Epithelial cell of proximal tubule (primary cell): Measurements from ENCODE around the gene CADM4. TPM values are rescaled to one million over a fixed set of nuclear protein-coding genes. Genes with fewer than 3 reads are reported as not detected.

Experiments used
- total RNA-seq: library from RNA; depleted of rRNA; stranded (reverse); fragments of >200 nt; gene quantifications from 2 replicates; pipeline ENCODE4 v1.2.3, GENCODE V29; 2015

The CADM4 gene
- total RNA-seq, 1 donor from 2014 or later, result 16.4 TPM

Other genes starting within 250 kb of the CADM4 start
- not detected in 2 replicates for gene TEX101, start 225.0 kb downstream of the CADM4 start, total RNA-seq
- gene LYPD3, start 174.2 kb downstream of the CADM4 start, total RNA-seq, result 0.98 and 1.6 TPM in 2 replicates
- 6.0 and 15.8 TPM in 2 replicates for gene PHLDB3, start 135.1 kb downstream of the CADM4 start, total RNA-seq
- 55.9 and 76.0 TPM in 2 replicates for gene ETHE1, start 112.6 kb downstream of the CADM4 start, total RNA-seq
- gene ZNF575, start 106.7 kb downstream of the CADM4 start, total RNA-seq, result not detected in 2 replicates
- gene XRCC1, start 64.3 kb downstream of the CADM4 start, total RNA-seq, result 31.4 and 42.9 TPM in 2 replicates
- 0.43 and 2.3 TPM in 2 replicates for gene PINLYP, start 64.0 kb downstream of the CADM4 start, total RNA-seq
- gene IRGQ, start 43.7 kb downstream of the CADM4 start, total RNA-seq, result 20.8 and 21.3 TPM in 2 replicates
- gene ZNF576, start 43.3 kb downstream of the CADM4 start, total RNA-seq, result 6.9 and 10.9 TPM in 2 replicates
- gene SRRM5, start 27.8 kb downstream of the CADM4 start, total RNA-seq, result 0.12 TPM in 1 of 2 replicates, not detected in the other
- 36.7 and 60.7 TPM in 2 replicates for gene ZNF428, start 20.2 kb downstream of the CADM4 start, total RNA-seq
- 150 and 335 TPM in 2 replicates for gene PLAUR, start 30.3 kb upstream of the CADM4 start, total RNA-seq
- gene IRGC, start 76.2 kb upstream of the CADM4 start, total RNA-seq, result not detected in 2 replicates
- gene SMG9, start 115.1 kb upstream of the CADM4 start, total RNA-seq, result 15.8 and 29.9 TPM in 2 replicates
- 8.3 and 11.6 TPM in 2 replicates for gene KCNN4, start 141.1 kb upstream of the CADM4 start, total RNA-seq
- gene LYPD5, start 162.6 kb upstream of the CADM4 start, total RNA-seq, result 1.2 TPM in 1 of 2 replicates, not detected in the other
- 2.9 and 3.5 TPM in 2 replicates for gene ZNF283, start 187.5 kb upstream of the CADM4 start, total RNA-seq
- 1.2 and 1.5 TPM in 2 replicates for gene ZNF404, start 244.1 kb upstream of the CADM4 start, total RNA-seq